ENCODE data around the gene MALRD1. TPM values are rescaled to one million over a fixed set of nuclear protein-coding genes. Genes with fewer than 3 reads are reported as not detected.

Gene MALRD1
- total RNA-seq, 1 donor from 2014 or later, result 0.84 TPM

DNA sequence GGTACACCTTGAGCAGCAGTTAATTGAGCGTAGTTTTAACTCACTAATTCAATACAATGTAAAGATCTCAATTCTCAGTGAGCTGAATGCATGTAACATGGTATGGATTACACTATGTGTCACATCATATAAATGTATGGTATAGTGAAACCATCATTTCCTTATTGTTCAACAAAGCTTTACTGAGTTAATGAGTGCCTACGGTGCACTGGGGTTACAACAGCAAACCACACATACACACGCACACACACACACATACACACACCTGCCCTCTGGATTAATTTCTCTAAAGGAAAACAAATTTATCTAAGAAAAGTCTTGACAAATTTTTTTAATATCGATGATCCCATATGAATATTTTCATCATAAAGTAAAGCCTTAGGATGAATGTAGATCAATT is 369.1 kb downstream of the MALRD1 start:
- H3K36me3 Mint-ChIP-seq (ENCODE audit: low read depth), result no peaks in the 10 kb centered on the region
- H3K9me3 Mint-ChIP-seq, result no peaks in the 10 kb centered on the region
- TF ChIP-seq, protein P1, sequence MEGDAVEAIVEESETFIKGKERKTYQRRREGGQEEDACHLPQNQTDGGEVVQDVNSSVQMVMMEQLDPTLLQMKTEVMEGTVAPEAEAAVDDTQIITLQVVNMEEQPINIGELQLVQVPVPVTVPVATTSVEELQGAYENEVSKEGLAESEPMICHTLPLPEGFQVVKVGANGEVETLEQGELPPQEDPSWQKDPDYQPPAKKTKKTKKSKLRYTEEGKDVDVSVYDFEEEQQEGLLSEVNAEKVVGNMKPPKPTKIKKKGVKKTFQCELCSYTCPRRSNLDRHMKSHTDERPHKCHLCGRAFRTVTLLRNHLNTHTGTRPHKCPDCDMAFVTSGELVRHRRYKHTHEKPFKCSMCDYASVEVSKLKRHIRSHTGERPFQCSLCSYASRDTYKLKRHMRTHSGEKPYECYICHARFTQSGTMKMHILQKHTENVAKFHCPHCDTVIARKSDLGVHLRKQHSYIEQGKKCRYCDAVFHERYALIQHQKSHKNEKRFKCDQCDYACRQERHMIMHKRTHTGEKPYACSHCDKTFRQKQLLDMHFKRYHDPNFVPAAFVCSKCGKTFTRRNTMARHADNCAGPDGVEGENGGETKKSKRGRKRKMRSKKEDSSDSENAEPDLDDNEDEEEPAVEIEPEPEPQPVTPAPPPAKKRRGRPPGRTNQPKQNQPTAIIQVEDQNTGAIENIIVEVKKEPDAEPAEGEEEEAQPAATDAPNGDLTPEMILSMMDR (conservative IDR thresholded peaks at IDR 0.05), result no peak
- no peak for DNase-seq (ENCODE audit: low read depth, low spot score)
- no peaks in the 10 kb centered on the region for H3K4me1 Mint-ChIP-seq
- H3K4me3 Mint-ChIP-seq, result no peak overlapping the region
- peaks cover 2% of the 10 kb centered on the region for H3K27me3 Mint-ChIP-seq (ENCODE audit: low read depth)
- no peak overlapping the region for H3K27ac Mint-ChIP-seq (ENCODE audit: unreplicated experiment)

DNA sequence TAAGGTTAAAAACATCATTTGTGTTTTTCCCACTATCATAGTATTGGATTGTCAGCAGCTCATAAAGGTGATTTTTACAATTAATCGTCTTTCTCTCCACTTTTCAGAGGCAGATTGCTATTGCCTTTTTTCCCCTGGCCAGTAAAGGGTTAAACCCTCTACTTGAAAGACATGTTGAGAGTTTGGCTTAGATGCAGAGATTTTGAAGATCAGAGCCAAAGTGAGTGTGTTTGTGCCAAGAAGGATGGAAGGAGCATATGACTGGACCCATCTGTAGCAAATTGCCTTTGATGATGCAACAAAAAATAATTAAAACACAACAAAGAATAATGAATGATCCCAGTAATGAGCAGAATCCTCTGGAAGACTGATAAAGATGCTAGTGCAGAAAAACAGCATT is 373.1 kb downstream of the MALRD1 start:
- H3K9me3 Mint-ChIP-seq, result no peaks in the 10 kb centered on the region
- no peak overlapping the region for H3K27ac Mint-ChIP-seq (ENCODE audit: unreplicated experiment)
- H3K27me3 Mint-ChIP-seq (ENCODE audit: low read depth), result peaks cover 2% of the 10 kb centered on the region
- no peaks in the 10 kb centered on the region for H3K36me3 Mint-ChIP-seq (ENCODE audit: low read depth)
- TF ChIP-seq, protein P1 (conservative IDR thresholded peaks at IDR 0.05), result no peak
- H3K4me1 Mint-ChIP-seq, result no peaks in the 10 kb centered on the region
- no peak overlapping the region for H3K4me3 Mint-ChIP-seq
- no peak for DNase-seq (ENCODE audit: low read depth, low spot score)

DNA sequence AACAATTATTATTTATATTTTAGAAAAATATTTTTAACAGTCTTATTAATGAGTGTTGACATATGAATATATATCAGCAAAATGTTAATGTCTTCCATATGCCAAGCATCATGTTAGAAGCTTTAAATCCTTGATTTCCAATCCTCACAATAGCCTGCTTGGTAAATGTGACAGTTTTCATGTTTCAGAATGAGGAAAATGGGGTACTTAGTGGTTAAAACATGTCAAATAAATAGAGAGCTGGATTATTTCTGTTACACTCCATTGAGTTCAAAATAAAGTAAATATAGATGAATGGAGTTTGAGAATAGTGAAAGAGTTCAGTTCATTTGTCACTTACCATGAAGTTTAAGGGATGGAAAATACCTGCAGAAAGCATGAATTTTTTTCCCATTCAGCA is 377.4 kb downstream of the MALRD1 start:
- Mint-ChIP-seq H3K27ac (ENCODE audit: unreplicated experiment) (no peak overlapping the region), H3K4me1 (no peaks in the 10 kb centered on the region), H3K27me3 (ENCODE audit: low read depth) (peaks cover 3% of the 10 kb centered on the region), H3K4me3 (no peak overlapping the region), H3K9me3 (no peaks in the 10 kb centered on the region), H3K36me3 (ENCODE audit: low read depth) (no peaks in the 10 kb centered on the region)
- TF ChIP-seq, protein P1 (conservative IDR thresholded peaks at IDR 0.05), result no peak
- no peak for DNase-seq (ENCODE audit: low read depth, low spot score)

DNA sequence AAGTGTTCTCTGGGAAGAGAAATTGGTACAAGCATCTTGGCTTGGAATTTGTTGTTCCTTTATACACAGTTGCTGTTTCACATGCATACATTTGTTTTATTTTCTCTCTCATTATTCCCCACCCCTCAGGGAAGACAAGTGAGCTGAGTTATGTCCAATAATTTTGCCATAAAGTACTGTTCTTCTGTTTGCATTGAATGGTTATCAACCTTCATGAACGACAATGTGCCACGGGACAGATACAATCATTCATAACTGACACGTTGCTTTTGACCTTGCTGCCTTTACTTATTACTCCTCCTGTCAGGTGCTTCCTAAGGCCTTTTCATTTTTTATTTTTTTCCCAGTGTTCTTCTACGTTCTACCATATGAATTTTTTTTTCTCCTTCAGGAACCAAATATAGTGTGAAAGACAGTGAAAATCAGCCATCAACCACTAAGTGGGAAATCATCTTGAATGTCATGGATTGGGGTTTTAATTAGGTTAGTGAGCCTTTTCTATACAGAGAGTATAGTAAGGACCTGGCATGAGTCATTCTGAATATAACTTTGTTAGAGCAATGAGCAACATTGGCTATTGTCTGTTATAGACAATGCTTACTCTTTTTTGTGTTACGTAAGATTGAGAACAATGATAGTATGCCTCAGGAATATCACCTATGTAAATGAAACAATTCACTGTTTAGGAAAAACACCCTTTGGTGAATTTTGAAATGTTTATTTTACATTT is 383.2 kb downstream of the MALRD1 start:
- H3K4me1 Mint-ChIP-seq, result no peaks in the 10 kb centered on the region
- H3K27me3 Mint-ChIP-seq (ENCODE audit: low read depth), result peaks cover 3% of the 10 kb centered on the region
- no peak for DNase-seq (ENCODE audit: low read depth, low spot score)
- TF ChIP-seq, protein P1 (conservative IDR thresholded peaks at IDR 0.05), result no peak
- no peak overlapping the region for H3K4me3 Mint-ChIP-seq
- no peak overlapping the region for H3K27ac Mint-ChIP-seq (ENCODE audit: unreplicated experiment)
- H3K36me3 Mint-ChIP-seq (ENCODE audit: low read depth), result no peaks in the 10 kb centered on the region
- H3K9me3 Mint-ChIP-seq, result no peaks in the 10 kb centered on the region

DNA sequence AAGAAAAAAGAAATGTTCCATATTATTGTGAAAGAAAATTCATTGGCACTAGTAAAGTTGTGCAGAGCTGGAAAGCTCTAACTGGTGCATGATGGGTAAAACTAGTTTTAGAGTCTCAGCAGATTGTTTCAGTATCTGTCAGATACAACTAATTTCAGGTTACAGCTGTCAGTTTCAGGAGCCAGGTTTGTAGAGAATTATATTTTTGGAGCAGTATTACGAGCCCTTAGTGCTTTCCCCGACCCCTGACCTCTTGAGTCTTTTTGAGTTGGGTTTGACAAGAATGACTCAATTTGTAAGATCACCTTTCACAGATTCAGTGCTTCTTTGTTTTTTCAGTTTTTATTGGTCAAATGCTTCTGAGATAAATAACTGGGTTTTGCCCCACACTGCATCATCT is 401.3 kb downstream of the MALRD1 start:
- TF ChIP-seq, protein P1 (conservative IDR thresholded peaks at IDR 0.05), result no peak
- H3K4me1 Mint-ChIP-seq, result no peaks in the 10 kb centered on the region

More for the DNA sequence above, 401.3 kb downstream of the MALRD1 start:
- H3K9me3 Mint-ChIP-seq, result no peaks in the 10 kb centered on the region
- H3K27me3 Mint-ChIP-seq (ENCODE audit: low read depth), result no peaks in the 10 kb centered on the region
- no peak overlapping the region for H3K27ac Mint-ChIP-seq (ENCODE audit: unreplicated experiment)
- H3K36me3 Mint-ChIP-seq (ENCODE audit: low read depth), result no peaks in the 10 kb centered on the region
- DNase-seq (ENCODE audit: low read depth, low spot score), result no peak
- no peak overlapping the region for H3K4me3 Mint-ChIP-seq
